ENCODE results near the gene U2AF2.
"Not testable (repeated sequence)": the region's sequence is repeated elsewhere in the genome, so short reads cannot be mapped to it uniquely, and the experiment has no call there.

The U2AF2 gene

DNA sequence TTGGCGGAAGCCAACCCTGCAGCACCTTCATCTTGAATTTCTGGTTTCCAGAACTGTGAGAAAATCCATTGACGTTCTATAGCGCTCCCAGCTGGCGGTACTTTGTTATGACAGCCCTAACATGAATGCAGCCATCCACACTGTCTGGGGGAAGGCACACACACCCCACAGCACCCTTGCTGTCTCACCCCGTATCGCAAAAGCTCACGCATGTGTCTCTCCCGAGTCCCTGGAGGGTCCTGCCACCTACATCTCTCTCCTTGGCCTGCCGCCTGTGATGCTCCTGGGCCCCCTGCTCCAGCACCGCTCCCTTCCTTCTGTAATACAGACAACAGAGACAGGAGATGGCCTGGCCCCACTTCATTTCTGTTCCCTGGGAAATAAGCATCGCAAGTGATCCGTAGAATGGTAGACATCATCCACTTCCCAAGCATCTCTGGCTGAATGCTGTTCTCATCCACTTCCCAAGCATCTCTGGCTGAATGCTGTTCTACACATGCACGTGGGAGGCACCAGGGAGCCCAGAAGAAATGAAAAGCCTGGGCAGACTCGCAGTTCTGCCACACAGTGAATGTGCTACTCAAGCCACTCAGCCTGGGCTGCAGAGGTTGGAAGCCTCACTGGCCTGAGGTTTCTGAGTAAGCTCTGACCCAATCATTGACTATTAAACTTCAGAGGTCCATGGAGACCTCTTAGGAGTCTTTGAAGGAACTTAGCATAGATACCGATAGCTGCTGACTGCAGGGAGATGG lies 49.8 kb downstream of the U2AF2 start:
- no peak for TF ChIP-seq CTCF (IDR thresholded peaks at IDR 0.05; ENCODE audit: control insufficient read depth, insufficient read depth, low read depth, low read length, missing control alignments)
- DNase-seq (ENCODE audit: low read depth): no peak
- no peak overlapping the region for H3K4me3 ChIP-seq (ENCODE audit: control insufficient read depth, low read depth, low read length)

DNA sequence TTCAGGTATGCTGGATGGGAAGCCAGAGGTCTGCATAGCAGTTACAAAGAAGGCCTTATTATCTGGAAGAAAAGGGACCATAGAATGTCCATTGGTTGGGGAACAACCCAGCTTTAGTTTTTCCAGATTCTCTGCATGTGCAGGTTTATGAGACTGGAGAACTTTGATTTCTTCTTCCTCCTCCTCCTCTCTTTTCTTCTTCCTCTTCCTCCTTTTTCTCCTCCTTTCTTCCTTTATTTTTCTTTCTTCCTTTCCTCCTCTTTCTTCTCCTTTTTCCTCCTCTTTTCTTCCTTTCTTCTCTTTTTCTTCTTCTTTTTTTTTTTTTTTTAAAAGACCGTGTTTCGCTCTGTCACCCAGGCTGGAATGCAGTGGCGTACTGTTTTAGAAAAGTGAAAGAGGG lies 51.1 kb downstream of the U2AF2 start:
- no peak overlapping the region for H3K4me3 ChIP-seq (ENCODE audit: control insufficient read depth, low read depth, low read length)
- no peak for TF ChIP-seq CTCF (IDR thresholded peaks at IDR 0.05; ENCODE audit: control insufficient read depth, insufficient read depth, low read depth, low read length, missing control alignments)
- DNase-seq (ENCODE audit: low read depth): no peak

DNA sequence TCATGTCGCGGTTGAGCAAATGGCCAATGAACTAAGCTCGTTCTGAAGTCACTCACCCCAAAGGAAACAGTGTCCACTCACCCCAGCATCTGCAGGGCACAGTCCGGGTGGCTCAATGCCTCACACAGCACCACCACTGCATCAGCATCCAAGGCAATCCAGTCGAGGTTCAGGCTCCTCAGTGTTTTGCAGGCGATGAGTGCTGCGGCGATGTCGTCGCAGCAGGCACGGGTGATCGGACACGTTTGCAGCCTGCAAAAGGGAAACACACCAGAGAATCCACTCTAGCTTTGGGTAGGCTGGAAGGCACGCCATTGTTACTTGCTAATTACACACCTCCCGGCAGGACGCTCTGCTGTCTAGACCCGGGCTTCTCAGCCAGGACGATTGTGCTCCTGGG lies 56.9 kb downstream of the U2AF2 start:
- no peak for TF ChIP-seq CTCF (IDR thresholded peaks at IDR 0.05; ENCODE audit: control insufficient read depth, insufficient read depth, low read depth, low read length, missing control alignments)
- no peak overlapping the region for H3K4me3 ChIP-seq (ENCODE audit: control insufficient read depth, low read depth, low read length)
- DNase-seq (ENCODE audit: low read depth): no peak

GRCh38 chr19:55712804-55713631 lies 58.2 kb downstream of the U2AF2 start:
- H3K4me3 ChIP-seq (ENCODE audit: control insufficient read depth, low read depth, low read length): no peak overlapping the region
- no peak for DNase-seq (ENCODE audit: low read depth)
- TF ChIP-seq CTCF (IDR thresholded peaks at IDR 0.05; ENCODE audit: control insufficient read depth, insufficient read depth, low read depth, low read length, missing control alignments): no peak

DNA sequence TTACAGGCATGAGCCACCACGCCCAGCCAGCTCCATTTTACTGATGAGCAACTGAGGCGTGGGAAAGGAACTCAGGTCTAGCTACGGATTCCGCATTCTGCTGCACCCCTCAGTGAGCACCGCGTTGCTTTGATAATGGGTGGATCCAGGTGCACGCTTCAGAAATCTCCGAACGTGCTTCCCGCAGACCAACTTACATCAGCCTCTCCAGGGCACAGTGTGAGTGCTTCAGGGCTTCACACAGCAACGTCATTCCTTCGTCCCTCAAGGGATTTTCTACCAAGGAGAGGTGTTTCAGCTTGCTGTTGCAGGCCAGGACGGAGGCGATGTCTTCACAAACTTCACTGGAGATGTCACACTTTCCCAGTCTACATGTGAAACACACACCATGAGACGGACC lies 61.7 kb downstream of the U2AF2 start:
- TF ChIP-seq CTCF (IDR thresholded peaks at IDR 0.05; ENCODE audit: control insufficient read depth, insufficient read depth, low read depth, low read length, missing control alignments): no peak
- DNase-seq (ENCODE audit: low read depth): no peak
- H3K4me3 ChIP-seq (ENCODE audit: control insufficient read depth, low read depth, low read length): no peak overlapping the region

DNA sequence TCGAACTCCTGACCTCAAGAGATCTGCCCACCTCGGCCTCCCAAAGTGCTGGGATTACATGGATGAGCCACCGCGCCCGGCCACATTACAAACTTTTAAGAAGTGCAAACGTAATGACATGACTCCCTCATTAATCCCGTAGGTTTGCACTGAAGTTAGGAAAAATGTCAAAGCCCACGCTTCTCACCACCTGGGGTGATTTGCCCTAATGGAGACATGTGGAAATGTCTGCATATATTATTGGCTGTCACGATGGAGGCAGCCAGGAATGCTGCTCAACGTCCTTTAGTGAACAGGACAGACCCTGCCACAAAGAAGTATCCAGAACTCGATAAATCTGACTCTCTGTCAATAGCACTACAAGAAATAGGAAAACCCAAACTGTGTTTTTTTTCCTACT lies 62.4 kb downstream of the U2AF2 start:
- H3K4me3 ChIP-seq (ENCODE audit: control insufficient read depth, low read depth, low read length): no peak overlapping the region
- no peak for DNase-seq (ENCODE audit: low read depth)
- no peak for TF ChIP-seq CTCF (IDR thresholded peaks at IDR 0.05; ENCODE audit: control insufficient read depth, insufficient read depth, low read depth, low read length, missing control alignments)

DNA sequence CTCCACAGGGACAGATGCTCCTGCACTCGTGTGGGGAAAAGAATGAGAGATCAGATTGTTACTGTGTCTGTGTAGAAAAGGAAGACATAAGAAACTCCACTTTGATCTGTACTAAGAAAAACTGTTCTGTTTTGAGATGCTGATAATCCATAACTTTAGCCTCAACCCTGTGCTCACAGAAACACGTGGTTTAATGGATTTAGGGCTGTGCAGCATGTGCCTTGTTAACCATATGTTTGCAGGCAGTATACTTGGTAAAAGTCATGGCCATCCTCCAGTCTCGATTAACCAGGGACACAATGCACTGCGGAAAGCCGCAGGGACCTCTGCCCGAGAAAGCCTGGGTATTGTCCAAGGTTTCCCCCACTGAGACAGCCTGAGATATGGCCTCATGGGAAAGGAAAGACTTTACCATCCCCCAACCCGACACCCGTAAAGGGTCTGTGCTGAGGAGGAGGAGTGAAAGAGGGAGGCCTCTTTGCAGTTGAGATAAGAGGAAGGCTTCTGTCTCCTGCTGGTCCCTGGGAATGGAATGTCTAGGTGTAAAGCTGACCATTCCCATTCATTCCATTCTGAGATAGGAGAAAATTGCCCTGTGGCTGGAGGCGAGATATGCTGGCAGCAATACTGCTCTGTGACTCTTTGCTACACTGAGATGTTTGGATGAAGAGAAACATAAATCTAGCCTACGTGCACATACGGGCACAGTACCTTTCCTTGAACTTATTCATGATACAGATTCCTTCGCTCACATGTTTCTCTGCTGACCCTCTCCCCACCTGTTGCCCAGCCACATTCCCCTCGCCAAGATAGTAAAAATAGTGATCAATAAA lies 63.3 kb downstream of the U2AF2 start:
- not testable (repeated sequence) for DNase-seq (ENCODE audit: low read depth); H3K4me3 ChIP-seq (ENCODE audit: control insufficient read depth, low read depth, low read length)

All from AG09309 (cell line).